Measurements from ENCODE around the gene PRPF19.

DNA sequence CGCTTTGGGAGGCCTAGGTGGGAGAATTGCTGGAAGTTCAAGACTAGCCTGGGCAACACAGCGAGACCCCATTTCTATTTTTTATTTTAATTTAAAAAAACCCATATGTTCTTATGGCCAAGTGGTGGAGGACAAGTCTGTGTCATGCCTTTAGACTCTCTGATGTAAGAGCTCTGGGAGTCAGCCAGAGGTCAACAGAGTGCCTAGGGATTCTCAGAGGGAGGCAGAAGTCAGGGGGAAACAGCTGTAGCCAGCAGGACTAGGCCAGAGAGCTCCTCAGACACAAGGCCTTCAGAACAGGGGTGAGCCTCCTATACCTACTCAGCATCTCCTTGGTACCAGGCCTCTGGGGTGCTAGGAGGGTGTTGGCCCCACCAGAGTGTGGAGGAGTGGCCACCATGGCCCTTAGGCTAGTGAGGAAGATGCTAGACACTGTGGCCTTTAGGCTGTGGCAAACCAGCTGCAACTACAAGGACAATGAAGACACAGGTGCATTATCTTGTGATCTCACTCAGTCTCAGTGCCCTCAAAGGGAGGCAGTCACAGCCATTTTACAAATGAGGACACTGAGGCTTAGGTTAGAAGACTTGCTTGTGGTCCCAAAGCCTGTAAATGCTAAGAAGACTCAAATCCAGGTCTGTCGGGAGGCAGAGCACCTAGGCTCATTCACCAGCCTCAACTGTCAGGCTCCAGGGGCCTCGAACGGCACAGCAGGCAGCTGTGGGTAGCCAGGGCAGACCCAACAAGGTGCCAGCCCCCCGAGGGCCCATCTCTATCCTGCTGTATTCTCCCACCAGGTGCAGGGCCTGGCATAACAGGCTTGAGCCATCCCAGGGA lies 34.0 kb downstream of the PRPF19 start:
- TF ChIP-seq CTCF (IDR thresholded peaks at IDR 0.05; ENCODE audit: control extremely low read depth in 1 of 3, insufficient read depth in 1 of 3, low read depth in 1 of 3, low read length in 3 of 3) (no peak), RBBP5 (IDR thresholded peaks at IDR 0.05; ENCODE audit: borderline replicate concordance, low read depth, low read length) (no peak), CREB1 (IDR thresholded peaks at IDR 0.05) (no peak), FOSL1 (IDR thresholded peaks at IDR 0.05; ENCODE audit: insufficient read depth, low read depth, low read length) (no peak), POLR2A (IDR thresholded peaks at IDR 0.05; ENCODE audit: control extremely low read depth in 1 of 2, low read depth in 2 of 2, low read length in 2 of 2) (no peak), POLR2AphosphoS5 (IDR thresholded peaks at IDR 0.05; ENCODE audit: low read depth, low read length) (no peak), KDM5A (IDR thresholded peaks at IDR 0.05; ENCODE audit: low read length) (no peak), RXRA (IDR thresholded peaks at IDR 0.05; ENCODE audit: insufficient read depth, low read depth, low read length) (no peak), CHD2 (IDR thresholded peaks at IDR 0.05; ENCODE audit: low read length) (no peak)
